DMS79 (cell line): ENCODE measurements around the gene TPGS1.
"Not testable (repeated sequence)": the region's sequence is repeated elsewhere in the genome, so short reads cannot be mapped to it uniquely, and the experiment has no call there.

Source experiments
- DNase-seq: peaks from one replicate; lab custom pipeline; 2025; lab: John Stamatoyannopoulos, UW

The TPGS1 gene

DNA sequence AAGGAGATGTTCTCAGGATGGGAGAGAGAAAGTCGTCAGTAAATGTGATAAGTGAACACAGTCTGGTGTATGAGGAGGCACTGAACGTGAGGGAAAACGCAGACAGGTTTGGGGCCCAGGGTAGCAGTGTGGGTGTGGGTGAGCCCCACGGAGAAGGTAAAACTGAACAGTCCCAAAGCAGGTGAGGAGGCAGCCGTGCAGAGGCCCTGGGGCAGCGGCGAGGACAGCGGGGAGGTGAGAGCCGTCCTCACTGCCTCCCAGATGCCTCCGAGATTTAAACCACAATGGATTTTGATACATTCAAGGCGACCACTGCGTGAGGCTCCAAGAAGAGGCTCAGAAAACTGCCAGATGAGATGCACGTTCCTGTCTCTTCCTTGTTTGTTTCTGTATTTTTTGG is 31.9 kb upstream of the TPGS1 start:
- no peak for DNase-seq

DNA sequence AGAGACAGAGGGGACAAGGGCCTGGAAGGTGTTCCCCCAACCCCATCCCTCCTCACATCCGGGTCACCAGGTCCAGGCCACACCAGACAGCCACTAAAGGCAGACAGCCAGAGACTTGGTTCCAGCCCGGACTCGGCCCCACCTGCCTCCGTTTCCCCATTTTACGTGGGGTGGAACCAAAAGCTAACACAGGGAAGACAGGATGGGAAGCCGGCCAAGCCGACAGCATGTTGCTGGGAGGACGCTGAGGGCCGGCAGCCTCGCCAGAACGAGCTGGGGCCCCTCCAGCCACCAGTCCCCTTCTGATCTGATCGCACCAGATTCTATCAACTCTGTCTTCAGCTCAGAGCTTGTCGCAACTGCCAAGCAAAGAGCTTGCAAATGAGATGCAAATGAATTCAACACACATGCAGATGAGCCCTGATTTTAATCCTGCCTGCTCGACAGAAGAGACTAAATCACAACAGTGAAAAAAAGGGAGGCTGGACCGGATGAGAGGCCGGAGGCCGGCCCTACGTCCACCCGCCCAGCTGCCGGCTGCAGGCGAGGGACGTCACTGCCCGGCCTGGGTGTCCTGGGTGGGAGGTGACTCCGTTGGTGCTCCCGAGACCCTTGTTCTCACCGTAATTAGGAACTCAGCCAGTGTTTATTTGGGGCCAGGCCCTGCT is 28.9 kb upstream of the TPGS1 start:
- DNase-seq: no peak

DNA sequence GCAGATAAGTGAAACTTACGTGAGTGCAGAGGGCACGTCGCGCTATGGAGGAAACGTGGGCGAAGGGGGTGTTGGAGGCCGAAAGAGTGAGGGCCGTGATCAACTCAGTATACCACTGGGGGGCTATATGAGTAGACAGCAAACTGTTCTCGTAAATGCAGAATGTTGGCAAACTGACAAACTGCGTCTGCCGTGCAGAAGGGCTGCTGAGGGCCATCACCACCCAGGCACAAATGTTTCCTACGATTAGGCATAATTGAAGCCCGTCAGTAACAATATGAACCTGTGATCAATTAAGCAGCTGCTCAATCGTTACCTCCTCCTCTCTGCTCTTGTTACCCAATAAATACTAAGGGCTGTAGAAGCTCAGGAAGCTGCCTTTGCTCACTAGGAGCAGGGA is 28.3 kb upstream of the TPGS1 start:
- DNase-seq: no peak

DNA sequence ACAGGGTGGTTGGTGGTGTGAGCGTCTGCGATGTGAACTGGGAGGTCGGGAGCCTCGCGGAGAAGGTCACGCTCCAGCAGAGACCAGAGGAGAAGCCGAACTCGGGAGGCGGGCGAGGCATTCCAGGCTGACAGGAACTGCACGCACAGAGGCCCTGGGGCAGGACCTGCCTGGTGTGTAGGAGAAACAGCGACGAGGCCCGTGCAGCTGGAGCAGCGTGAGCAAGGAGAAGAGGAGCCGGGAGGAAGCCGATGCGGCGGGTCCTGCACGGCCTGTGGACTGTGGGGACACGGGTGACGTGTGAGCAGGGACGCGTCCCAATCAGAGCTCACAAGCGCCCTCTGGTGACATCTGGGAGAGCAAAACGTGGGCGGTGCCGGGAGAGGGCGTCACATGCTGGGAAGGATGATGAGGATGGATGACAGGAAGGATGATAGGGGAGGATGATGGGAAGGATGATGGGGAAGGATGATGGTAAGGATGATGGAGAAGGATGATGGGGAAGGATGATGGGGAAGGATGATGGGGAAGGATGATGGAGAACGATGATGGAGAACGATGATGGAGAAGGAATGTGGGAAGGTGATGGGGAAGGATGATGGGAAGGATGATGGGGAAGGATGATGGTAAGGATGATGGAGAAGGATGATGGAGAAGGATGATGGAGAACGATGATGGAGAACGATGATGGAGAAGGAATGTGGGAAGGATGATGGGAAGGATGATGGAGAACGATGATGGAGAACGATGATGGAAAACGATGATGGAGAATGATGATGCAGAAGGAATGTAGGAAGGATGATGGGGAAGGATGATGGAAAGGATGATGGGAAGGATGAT is 27.1 kb upstream of the TPGS1 start:
- DNase-seq: no peak

DNA sequence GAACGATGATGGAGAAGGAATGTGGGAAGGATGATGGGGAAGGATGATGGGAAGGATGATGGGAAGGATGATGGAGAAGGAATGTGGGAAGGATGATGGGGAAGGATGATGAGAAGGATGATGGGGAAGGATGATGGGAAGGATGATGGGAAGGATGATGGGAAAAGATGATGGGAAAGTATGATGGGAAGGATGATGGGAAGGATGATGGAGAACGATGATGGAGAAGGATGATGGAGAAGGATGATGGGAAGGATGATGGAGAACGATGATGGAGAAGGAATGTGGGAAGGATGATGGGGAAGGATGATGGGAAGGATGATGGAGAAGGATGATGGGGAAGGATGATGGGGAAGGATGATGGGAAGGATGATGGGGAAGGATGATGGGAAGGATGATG is 26.2 kb upstream of the TPGS1 start:
- DNase-seq: not testable (repeated sequence)

DNA sequence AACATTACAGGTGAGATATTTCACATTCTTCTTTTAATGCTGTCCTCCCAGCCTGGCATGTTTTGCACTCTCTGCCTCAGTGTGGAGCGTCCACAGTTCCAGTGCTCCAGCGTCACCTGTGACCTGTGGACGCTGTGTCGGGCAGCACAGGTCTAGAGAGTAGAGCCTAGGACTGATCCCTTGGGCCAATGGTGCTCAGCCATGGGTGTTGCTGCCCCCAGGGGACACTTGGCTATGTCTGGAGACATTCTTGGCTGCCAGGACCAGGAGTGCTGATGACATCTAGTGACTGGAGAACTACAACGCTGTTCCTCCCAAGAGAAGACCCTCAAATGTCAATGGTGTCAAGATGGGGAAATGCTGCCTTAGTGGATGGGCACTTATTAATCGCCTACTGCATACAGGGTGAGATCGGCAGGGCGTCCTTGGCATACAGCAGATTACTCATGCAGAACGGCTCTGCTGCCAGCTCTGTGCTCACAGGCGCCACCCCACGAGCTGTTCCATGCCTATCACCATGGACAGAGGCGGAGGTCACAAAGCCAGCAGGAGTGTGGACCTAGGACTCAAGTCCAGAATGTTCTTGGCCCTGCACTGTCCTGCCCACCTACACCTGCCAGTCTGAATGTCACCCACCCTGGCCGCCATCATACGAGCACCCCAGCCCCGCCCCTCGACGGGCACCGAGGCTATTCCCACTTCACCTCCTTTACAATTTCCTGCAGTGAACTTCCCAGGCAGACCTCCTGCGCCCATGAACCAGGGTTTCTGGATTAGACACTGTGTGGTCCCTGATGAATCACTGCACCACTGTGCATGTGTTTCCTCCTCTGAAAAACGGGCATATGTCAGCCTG is 24.9 kb upstream of the TPGS1 start:
- DNase-seq: no peak

DNA sequence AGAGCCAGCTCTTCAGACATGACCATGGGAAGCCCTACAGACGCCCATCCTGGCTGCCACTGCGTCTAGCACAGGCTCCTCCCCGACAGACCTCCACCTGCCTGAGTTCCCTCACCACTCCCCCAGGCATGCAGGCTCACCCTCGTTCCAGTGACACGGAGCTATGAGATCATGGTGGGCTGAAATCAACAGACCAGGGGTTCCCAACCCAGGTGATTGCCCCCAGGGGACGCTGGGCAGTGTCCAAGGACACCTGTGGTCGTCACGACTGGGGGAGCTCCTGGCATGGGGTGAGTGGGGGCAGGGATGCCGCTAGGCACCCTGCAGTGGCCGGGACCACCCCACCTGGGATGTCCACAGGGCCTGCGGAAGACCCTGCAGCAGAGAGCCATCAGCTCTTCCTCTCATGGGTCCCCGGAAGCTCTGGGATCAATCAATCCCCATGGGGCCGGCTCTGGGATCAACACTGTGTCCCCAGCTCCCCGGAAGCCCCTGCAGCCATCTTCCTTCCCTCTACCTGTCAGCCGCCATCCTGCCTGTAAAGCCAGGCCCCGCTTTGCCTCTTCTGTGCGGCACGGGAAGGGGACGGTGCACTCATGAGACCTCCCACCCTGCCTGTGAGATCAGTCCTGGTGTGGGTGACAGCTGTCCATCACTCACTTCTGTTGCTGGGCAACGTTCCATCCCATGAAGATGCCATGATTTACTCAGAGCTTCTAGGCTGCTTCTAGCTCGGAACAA is 23.8 kb upstream of the TPGS1 start:
- DNase-seq: no peak

DNA sequence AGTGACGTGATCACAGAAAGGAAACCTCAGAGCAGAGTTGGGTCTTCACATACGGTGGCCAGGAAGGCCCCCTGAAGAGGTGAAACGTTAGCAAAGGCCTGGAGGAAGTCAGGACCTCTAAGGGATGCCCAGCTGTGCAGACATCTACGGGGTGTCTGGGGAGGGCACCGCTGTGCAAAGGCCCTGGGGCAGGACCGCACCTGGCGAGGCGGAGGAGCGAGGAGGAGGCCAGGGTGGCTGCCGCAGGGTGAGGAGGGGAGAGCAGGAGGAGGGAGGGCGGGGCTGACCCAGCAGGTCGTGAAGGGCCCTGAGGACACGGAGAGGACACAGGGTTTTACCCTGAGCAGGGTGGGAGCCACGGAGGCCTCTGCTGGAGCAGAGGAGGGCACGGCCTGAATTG is 22.8 kb upstream of the TPGS1 start:
- DNase-seq: no peak

DNA sequence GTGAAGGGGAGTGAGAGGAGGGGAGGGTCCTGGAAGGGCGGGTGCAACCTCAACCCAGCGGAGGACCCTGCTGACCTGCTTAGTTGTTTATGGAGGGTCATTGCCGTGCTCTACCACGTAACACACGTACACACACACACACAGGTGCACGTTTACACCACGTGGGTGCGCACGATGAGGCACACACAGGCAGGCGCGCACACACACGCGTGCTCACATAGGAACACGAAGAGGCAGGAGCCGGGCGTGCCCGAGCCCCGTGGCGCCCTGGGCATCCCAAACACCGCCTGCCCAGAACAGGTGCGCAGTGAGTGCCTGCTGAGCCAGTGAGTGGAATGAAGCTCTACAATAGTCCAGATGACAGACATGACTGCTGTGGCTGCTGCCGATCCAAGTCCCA is 22.2 kb upstream of the TPGS1 start:
- peak; percentile 32 for DNase-seq

DNA sequence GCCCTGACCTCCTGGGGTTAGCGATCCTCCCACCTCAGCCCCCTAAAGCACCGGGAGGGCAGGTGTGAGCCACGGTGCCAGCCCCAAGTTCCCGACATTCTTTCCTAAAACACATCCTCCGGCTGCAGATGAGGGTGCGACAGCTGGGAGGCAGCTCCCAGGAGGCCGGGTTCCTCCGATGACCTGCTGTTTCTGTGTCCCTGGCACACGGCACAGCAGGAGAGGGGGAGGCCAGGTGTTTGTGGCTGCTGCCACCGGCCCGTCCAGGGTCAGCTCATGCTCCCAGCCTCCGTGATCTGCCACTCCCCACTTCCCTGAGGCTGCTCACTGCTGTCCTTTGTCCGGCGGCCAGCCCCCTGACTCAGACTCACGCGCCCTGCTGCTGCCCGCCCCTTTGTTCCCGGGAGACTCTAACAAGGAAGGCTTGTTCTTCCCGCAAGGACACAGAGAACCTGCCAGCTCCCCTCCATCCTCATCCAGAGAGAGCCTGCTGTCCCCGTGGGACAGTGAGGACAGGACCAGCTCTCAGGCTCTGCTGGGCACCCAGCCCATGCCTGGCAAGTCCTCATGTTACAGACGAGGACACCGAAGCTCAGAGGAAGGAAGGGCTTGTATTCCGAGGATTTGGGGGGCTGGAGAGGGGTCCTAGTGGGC is 21.6 kb upstream of the TPGS1 start:
- DNase-seq: peak; percentile 50

DNA sequence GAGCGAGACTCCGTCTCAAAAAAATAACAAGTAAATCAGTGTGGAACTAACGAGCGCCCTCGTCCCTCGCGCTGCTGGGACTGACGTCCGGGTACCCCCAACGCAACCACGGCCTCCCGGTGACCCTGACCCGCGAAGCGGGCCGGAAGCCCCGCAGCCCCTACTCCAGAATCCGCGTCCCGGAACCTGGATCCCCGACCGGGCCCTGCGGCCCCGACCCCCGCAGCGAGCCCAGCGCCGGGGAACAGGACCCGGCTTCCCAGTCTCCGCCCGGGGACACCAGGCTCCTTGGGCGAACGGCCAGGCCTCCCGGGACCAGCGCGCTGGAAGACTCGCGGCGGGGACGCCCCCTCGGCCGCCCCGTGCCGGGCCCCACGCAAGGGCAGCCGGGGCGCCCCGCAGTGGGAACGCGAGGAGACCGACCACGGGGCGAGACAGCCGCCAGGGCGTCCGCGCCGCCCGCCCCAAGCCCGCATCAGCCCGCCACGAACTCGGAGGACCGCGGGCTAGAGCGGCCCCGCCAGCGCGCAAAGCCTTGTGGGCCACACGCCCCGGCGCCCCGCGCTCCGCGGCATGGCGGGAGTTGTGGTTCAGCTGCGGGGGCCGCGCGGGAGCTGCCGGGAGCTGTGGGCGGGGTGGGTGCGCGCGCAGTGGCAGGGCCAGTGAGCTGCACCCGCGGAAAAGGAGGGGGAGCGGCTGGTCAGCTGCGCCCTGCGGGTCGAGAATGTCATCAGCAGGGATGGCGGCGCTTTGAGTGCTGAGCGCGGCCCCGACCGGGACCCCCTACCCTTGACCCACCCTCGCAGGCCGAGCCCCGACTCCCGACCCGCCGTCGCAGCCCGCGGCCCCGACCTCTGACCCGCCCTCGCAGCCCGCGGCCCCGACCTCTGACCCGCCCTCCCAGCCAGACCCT is 18.5 kb upstream of the TPGS1 start:
- peak; percentile 75 for DNase-seq

DNA sequence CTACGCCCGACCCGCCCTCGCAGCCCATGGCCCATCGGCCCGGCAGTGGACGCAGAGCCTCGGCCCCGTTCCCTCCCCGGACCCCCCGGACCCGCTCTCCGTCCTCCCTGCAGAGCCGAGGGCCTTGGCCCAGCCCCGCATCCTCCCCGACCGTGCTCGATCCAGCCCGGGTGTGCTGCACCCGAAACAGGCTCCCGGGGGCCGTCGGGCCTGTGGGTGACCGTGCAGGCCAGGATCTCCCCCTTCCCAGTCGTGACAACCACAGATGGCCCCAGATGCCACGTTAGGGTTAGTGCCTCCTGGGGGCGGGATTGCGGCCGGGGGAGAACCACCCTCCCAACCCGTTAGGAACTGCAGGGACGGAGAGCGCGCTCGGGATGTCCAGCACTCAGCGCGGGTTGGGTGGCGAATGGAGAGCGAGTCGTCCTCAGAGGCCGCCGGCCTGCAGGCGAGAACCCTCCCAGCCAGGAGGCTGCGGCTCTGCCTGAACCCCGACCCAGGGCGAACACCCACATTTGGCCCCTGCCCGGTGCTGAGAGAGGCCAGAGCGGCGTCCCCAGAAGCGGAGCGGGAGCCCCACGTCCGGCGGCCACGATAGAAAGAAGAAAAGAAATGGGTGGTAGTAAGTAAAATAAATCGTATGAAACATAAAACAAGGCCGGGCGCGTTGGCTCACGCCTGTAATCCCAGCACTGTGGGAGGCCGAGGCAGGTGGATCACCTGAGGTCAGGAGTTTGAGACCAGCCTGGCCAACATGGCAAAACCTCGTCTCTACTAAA is 17.7 kb upstream of the TPGS1 start:
- DNase-seq: peak; percentile 16

DNA sequence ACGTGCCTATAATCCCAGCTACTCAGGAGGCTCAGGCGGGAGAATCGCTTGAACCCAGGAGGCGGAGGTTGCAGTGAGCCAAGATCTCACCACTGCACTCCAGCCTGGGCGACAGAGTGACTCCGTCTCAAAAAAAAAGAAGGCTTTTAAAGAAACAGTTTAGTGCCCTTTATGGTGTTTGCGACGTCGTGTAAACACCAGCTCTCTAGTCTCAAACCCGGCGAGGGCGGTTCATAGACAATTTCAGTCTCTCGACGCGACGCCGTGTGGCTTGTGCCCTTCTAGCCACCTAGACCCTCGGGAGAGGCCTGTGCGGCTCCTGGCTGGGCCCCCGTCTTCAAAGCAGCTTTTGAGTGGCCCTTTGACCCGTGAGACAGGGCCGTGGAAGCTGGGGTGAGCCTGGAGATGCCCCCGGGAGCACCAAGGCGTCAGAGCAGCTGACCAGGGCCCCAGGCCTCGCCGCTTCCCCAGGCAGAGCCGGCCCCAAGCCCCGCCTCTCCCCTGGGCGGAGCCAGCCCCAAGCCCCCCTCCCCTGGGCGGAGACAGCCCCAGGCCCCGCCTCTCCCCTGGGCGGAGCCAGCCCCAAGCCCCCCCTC is 16.1 kb upstream of the TPGS1 start:
- no peak for DNase-seq

DNA sequence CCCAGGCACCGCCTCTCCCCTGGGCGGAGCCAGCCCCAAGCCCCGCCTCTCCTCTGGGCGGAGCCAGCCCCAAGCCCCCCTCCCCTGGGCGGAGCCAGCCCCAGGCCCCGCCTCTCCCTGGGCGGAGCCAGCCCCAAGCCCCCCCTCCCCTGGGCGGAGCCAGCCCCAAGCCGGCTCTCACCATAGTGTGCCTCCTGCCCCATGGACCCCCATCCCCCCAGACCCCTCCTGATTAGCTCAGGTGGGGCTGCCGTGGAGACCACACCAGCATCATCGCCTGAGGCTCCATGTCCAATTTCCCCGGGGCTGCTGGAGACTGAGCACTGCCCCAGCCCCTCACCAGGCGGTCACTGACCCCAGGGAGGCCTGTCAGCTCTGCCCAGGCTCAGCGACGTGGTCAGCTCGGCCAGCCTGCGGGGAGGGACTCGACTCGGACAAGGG is 15.2 kb upstream of the TPGS1 start:
- no peak for DNase-seq

DNA sequence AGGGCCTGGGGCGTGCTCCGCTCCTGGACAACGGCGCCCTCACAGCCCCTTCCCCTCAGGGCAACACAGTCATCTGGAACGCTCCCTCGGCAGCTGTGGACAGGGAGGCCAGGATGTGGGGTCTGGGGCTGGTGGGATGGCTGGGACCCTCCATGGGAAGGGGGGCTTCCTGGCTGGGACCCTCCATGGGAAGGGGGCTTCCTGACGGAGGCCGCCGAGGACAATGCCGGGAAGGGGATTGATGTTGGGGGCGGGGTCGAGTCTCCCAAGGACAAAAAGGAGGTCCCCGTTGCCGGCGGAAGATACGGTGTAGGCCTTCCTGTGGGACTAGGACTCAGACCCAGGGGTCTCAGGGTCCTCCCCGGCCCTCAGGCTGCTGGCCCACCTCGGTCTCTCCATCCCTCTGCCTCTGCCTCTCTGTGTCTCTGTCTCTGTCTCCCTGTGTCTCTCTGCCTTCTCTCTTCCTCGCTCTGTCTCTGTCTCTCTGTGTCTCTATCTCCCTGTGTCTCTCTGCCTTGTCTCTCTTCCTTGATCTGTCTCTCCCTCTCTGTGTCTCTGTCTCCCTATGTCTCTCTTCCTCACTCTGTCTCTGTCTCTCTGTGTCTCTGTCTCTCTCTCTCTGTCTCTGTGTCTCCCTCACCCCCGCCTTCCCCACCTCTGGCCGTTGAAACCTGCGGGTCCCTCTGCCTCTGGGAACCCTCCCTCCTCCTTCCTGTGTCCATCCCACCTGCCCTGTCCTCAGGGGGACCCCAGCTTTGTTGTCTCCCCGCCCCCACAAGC is 13.7 kb upstream of the TPGS1 start:
- no peak for DNase-seq

DNA sequence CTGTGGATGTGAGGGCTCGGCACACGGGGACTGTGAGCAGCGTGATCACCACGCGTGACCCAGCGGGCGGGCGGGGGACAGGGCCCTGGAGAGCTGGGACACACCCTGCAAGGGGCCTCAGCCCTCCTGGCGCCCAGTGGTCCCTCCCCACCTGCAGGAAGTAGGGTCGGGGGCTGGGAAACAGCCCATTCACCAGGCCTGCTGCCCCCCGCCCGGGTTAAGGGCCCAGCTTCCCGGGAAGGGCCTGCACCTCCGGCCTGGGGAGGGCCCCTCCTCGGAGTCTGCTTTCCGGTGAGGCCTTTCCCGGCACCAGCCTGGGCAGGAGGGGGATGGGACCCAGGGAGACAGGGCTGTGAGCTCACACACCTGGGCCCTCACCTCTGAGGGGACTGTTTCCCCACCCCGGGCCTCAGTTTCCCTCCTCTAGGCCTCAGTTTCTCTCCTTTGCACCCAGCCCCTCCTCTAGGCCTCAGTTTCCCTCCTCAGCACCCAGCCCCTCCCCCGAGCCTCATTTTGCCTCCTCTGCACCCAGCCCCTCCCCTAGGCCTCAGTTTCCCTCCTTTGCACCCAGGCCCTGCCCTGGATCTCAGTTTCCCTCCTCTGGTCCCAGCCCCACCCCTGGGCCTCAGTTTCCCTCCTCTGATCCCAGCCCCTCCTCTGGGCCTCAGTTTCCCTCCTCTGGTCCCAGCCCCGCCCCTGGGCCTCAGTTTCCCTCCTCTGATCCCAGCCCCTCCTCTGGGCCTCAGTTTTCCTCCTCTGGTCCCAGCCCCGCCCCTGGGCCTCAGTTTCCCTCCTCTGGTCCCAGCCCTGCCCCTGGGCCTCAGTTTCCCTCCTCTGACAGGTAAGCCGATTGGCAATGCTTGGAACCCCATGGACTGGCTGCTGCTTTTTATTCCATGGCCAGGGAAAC is 12.9 kb upstream of the TPGS1 start:
- no peak for DNase-seq

DNA sequence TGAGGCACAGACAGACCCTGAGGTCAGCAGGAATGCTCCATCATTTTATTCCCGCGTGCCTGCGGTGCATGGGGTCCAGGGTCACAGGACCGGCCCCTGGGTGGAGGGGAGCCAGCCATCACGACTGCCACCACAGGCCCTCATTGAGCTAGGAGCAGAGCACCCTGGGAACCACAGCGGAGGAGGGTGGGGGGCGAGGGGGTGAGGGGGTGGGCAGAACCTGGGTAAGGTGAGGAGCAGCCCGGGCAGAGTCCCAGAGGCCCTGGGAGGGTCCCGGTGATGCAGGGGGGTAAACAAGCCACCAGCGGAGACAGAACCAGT is 12.3 kb upstream of the TPGS1 start:
- no peak for DNase-seq
